Body of pancreas (tissue), 4 donors: Measurements from ENCODE around the gene GNLY. TPM values are rescaled to one million over a fixed set of nuclear protein-coding genes. Genes with fewer than 3 reads are reported as not detected.

Experiments used
- ATAC-seq: fragments of 150-250 bp; one replicate; pipeline ENCODE4 v1.9.1; 2016
- DNase-seq, 4 donors: peaks; one replicate each; pipeline ENCODE4 v3.0.0-alpha.2; 2019
- H3K27ac ChIP-seq, 4 donors: fragments of 200-600 bp; sonication (generic); 1 replicate in 3 of 4; 2 replicates in 1 of 4; pipeline versions ENCODE4 v1.5.1 to v1.6.1; 2016 to 2019; ENCODE audit warnings: mild to moderate bottlenecking in 1 of 4, mixed read lengths in 1 of 4, moderate library complexity in 1 of 4
- H3K27me3 ChIP-seq, 2 donors: fragments of 200-600 bp; sonication (generic); one replicate each; pipeline ENCODE4 v1.6.0; 2016; ENCODE audit warnings: mild to moderate bottlenecking in 1 of 2
- H3K36me3 ChIP-seq, 2 donors: fragments of 200-600 bp; sonication (generic); replicated peaks in 1 of 2; 2 replicates each; pipeline ENCODE4 v1.5.1; 2016; ENCODE audit warnings: low read depth in 2 of 2; ENCODE audit not compliant: insufficient read depth in 1 of 2
- H3K4me1 ChIP-seq: fragments of 200-600 bp; sonication (generic); one replicate; pipeline ENCODE4 v1.6.0; 2016
- H3K4me3 ChIP-seq, 2 donors: fragments of 200-600 bp; sonication (generic); 1 replicate in 1 of 2; 2 replicates in 1 of 2; pipeline ENCODE4 v1.5.1; 2016 to 2019
- H3K9me3 ChIP-seq, 3 donors: fragments of 200-600 bp; sonication (generic); 1 replicate in 2 of 3; 2 replicates in 1 of 3; pipeline ENCODE4 v1.5.1; 2016
- CTCF ChIP-seq, 7 experiments: fragments of 450-650 bp in 4 of 7; fragments of 200-600 bp in 3 of 7; sonication (generic) in 3 of 7; IDR thresholded peaks; one replicate each; pipeline ENCODE4 v1.5.1; 2016 to 2019; ENCODE audit warnings: antibody characterized with exemption in 7 of 7
- POLR2A ChIP-seq, 3 donors: fragments of 450-650 bp; IDR thresholded peaks; one replicate each; pipeline ENCODE4 v1.6.1; 2016; ENCODE audit warnings: antibody characterized with exemption in 3 of 3, mild to moderate bottlenecking in 2 of 3
- WGBS, 2 donors: methylation state at CpG; one replicate each; pipeline ENCODE4 v1.1.5; 2017; 5-methylcytosine and 5-hydroxymethylcytosine counted together
- intact Hi-C: fragments of 100-400 bp; cut with DNase I; formaldehyde crosslinking; loops from one replicate; pipeline ENCODE4 v1.15.1; 2023
- total RNA-seq, 2 donors: library from RNA; depleted of rRNA; stranded (reverse); fragments of >200 nt; gene quantifications; one replicate each; pipeline ENCODE4 v1.1.0, GENCODE V29; 2016

Gene GNLY
- total RNA-seq, 2 donors from 2014 or later, result 5.6 TPM; not detected in 1

- H3K9me3 ChIP-seq, result no peaks in the 10 kb centered on the region
- no peak overlapping the region for H3K27ac ChIP-seq
- H3K36me3 ChIP-seq, result no peaks in the 10 kb centered on the region
- no peak for ATAC-seq
- peaks cover 8% of the 10 kb centered on the region for H3K4me1 ChIP-seq
- TF ChIP-seq CTCF (IDR thresholded peaks at IDR 0.05) (no peak), POLR2A (IDR thresholded peaks at IDR 0.05) (no peak)
- no peak overlapping the region for H3K4me3 ChIP-seq
- intact Hi-C loops, result loop anchor here (5.0 kb wide), 1 partner anchor 82 kb away; no protein-coding TSS in a partner anchor
- no peaks in the 10 kb centered on the region for H3K27me3 ChIP-seq
- 85 to 93% methylated on average over 10 of the region's 10 CpGs for WGBS, 2 donors
- DNase-seq, result no peak
Observed at GRCh38 chr2:85730686-85731230, 36.6 kb downstream of the GNLY start.

- WGBS, 2 donors, result 60 to 66% methylated on average over 3 of the region's 3 CpGs
- intact Hi-C loops, result loop anchor here (5.0 kb wide), 1 partner anchor 81 kb away; no protein-coding TSS in a partner anchor
- ATAC-seq (no peak), DNase-seq (no peak)
- TF ChIP-seq CTCF (IDR thresholded peaks at IDR 0.05), result no peak
- TF ChIP-seq POLR2A (IDR thresholded peaks at IDR 0.05), result no peak
- Histone ChIP-seq H3K27me3 (no peaks in the 10 kb centered on the region), H3K4me1 (peaks cover 8% of the 10 kb centered on the region), H3K27ac (no peak overlapping the region), H3K36me3 (no peaks in the 10 kb centered on the region), H3K4me3 (no peak overlapping the region), H3K9me3 (no peaks in the 10 kb centered on the region)
Observed at GRCh38 chr2:85731606-85732005, 37.4 kb downstream of the GNLY start.

GRCh38 chr2:85732467-85733120 is 38.4 kb downstream of the GNLY start:
- no peaks in the 10 kb centered on the region for H3K9me3 ChIP-seq
- no peaks in the 10 kb centered on the region for H3K27me3 ChIP-seq
- TF ChIP-seq CTCF (IDR thresholded peaks at IDR 0.05) (no peak), POLR2A (IDR thresholded peaks at IDR 0.05) (no peak)
- WGBS, 2 donors, result 63 to 74% methylated on average over 2 of the region's 2 CpGs
- DNase-seq (no peak), ATAC-seq (no peak)
- no peak overlapping the region for H3K27ac ChIP-seq
- no peak overlapping the region for H3K4me3 ChIP-seq
- intact Hi-C loops, result loop anchor here (5.0 kb wide), 1 partner anchor 80 kb away; no protein-coding TSS in a partner anchor
- H3K4me1 ChIP-seq, result peaks cover 10% of the 10 kb centered on the region
- H3K36me3 ChIP-seq, result no peaks in the 10 kb centered on the region

GRCh38 chr2:85733121-85733960 is 39.2 kb downstream of the GNLY start:
- DNase-seq (no peak), ATAC-seq (no peak)
- Histone ChIP-seq H3K27ac (no peak overlapping the region), H3K36me3 (no peaks in the 10 kb centered on the region), H3K27me3 (no peaks in the 10 kb centered on the region), H3K9me3 (no peaks in the 10 kb centered on the region), H3K4me1 (peaks cover 16% of the 10 kb centered on the region), H3K4me3 (no peak overlapping the region)
- no peak for TF ChIP-seq POLR2A (IDR thresholded peaks at IDR 0.05)
- TF ChIP-seq CTCF (IDR thresholded peaks at IDR 0.05), result no peak
- intact Hi-C loops, result loop anchor here (5.0 kb wide), 1 partner anchor 79 kb away; no protein-coding TSS in a partner anchor
- WGBS, 2 donors, result 87 to 88% methylated on average over 17 to 18 of the region's 18 CpGs
